ENCODE measurements around the gene HOGA1.

Gene HOGA1

GRCh38 chr10:97651773-97652172, 67.6 kb downstream of the HOGA1 start:
- no peak for DNase-seq

DNA sequence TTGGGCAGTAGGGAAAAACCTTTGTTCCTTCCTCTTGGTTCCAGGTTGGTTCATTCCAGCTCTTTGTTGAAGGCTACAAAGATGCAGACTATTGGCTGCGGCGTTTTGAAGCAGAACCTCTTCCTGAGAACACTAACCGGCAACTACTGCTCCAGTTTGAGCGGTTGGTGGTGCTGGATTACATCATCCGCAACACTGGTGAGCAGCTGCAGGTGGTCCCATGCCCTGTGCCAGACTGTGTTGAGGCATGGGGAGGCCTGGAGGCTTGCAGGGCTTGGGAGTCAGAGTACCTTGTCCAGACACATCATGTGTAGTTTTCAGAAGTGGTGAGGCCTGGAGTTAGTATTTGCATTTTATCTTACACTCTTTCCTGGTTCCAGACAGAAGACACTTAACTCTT, 72.6 kb downstream of the HOGA1 start:
- DNase-seq, result no peak

DNA sequence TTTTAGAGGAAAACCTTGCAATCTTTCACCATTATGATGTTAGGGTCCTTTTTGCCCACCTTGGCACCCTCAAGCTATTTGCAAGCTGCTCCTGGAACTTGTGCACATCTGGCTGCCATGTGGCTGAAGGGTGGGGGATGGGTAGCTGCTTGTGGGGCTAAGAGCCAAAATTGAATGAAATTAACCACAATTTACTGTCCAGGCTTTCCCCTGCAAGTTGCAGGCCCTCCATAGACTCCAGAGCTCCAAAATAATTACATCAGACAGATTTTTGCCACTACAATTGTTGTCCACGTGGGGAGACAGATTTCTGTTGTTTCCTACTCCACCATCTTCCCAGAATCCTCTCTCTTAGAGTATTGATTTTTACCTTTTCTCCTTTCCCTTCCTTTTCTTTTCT, 75.4 kb downstream of the HOGA1 start:
- DNase-seq, result no peak
